Activated CD8-positive, alpha-beta T cell treated with anti-CD3 and anti-CD28 coated beads for 36 hours (primary cell): Measurements from ENCODE around the gene PDE6C. TPM values are rescaled to one million over a fixed set of nuclear protein-coding genes. Genes with fewer than 3 reads are reported as not detected.

Experiments
- ATAC-seq: fragments of 200-7000 bp; cut with Tn5 transposase; one replicate; pipeline ENCODE4 v1.10.0; 2021; ENCODE audit warnings: mild to moderate bottlenecking, moderate library complexity
- CTCF ChIA-PET: fragments of 350-600 bp; sonication (Branson Sonifier 250); formaldehyde crosslinking; loops from one replicate; lab custom pipeline; 2021; ENCODE audit warnings: antibody characterized with exemption; lab: Charles Lee
- POLR2A ChIA-PET: fragments of 350-600 bp; sonication (Branson Sonifier 250); formaldehyde crosslinking; loops from one replicate; lab custom pipeline; 2021; ENCODE audit warnings: antibody characterized with exemption; lab: Charles Lee
- DNase-seq: peaks from one replicate; pipeline ENCODE4 v3.0.0-alpha.2; 2020
- H3K27ac Mint-ChIP-seq: one replicate; pipeline ENCODE4 v1.8.0; 2021; ENCODE audit warnings: mild to moderate bottlenecking, mixed read lengths
- H3K27me3 Mint-ChIP-seq: one replicate; pipeline ENCODE4 v1.8.0; 2021; ENCODE audit warnings: mixed read lengths
- H3K36me3 Mint-ChIP-seq: one replicate; pipeline ENCODE4 v1.8.0; 2021; ENCODE audit warnings: low read depth, mixed read lengths
- H3K4me1 Mint-ChIP-seq: one replicate; pipeline ENCODE4 v1.8.0; 2021; ENCODE audit warnings: low read depth, mixed read lengths
- H3K4me3 Mint-ChIP-seq: one replicate; pipeline ENCODE4 v1.8.0; 2021; ENCODE audit warnings: mild to moderate bottlenecking, moderate library complexity, mixed read lengths
- H3K9me3 Mint-ChIP-seq: one replicate; pipeline ENCODE4 v1.8.0; 2021; ENCODE audit warnings: mixed read lengths
- CTCF ChIP-seq: fragments of 200-600 bp; IDR thresholded peaks from one replicate; pipeline ENCODE4 v1.8.0; 2022; ENCODE audit warnings: antibody characterized with exemption, mild to moderate bottlenecking
- intact Hi-C: fragments of 100-400 bp; cut with micrococcal nuclease; formaldehyde crosslinking; loops from one replicate; pipeline ENCODE4 v1.10.0; 2022
- total RNA-seq, 2 experiments: library from RNA; stranded (reverse); gene quantifications; one replicate each; pipeline ENCODE4 v1.2.3, GENCODE V29; 2021

PDE6C gene
- total RNA-seq, 2 experiments from 2014 or later = not detected

- Mint-ChIP-seq H3K36me3 (no peaks in the 10 kb centered on the region), H3K4me3 (no peak overlapping the region), H3K27me3 (peaks cover 55% of the 10 kb centered on the region), H3K4me1 (no peaks in the 10 kb centered on the region), H3K27ac (no peak overlapping the region), H3K9me3 (no peaks in the 10 kb centered on the region)
- intact Hi-C loops = loop anchor here (10.0 kb wide), 1 partner anchor 107 kb away; no protein-coding TSS in a partner anchor
- ATAC-seq (no peak), DNase-seq (no peak)
- no peak for TF ChIP-seq CTCF
- ChIA-PET CTCF (interaction anchor here (0.7 to 1.0 kb wide), 2 partner anchors 13 to 966 kb away, joined by 3 to 4 read pairs; no protein-coding TSS in a partner anchor), POLR2A (no interaction called here)
These were observed 44.3 kb upstream of the PDE6C start for GRCh38 chr10:93568105-93568390.

DNA sequence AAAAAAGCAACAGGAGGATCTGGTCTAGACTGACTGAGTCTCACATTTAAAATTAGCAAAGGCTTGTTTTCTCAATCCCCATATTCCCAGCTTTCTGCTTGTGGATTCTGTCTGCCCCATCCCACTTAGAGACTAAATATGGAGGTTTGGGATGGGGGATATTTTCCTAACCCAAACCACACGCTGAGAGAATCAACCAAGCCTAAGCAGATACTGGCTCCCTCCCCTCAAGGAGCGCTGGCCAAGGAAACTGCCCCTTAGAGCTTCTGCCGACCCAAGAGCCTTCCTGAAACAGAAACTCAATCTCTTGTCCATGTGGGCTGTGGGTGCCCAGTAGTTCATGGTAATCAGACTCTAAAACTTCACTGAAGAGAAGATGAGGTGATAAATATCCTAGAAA lies 42.0 kb upstream of the PDE6C start:
- intact Hi-C loops = no loop called here

GRCh38 chr10:93572606-93573005 lies 39.7 kb upstream of the PDE6C start:
- no peak for ATAC-seq
- peaks cover 2% of the 10 kb centered on the region for H3K4me1 Mint-ChIP-seq
- no peaks in the 10 kb centered on the region for H3K9me3 Mint-ChIP-seq
- TF ChIP-seq CTCF = no peak
- no peak overlapping the region for H3K27ac Mint-ChIP-seq
- H3K27me3 Mint-ChIP-seq = peaks cover 42% of the 10 kb centered on the region
- no peaks in the 10 kb centered on the region for H3K36me3 Mint-ChIP-seq
- CTCF ChIA-PET = no interaction called here
- DNase-seq = no peak
- intact Hi-C loops = no loop called here
- POLR2A ChIA-PET = no interaction called here
- H3K4me3 Mint-ChIP-seq = no peak overlapping the region

More for the DNA sequence above, 42.0 kb upstream of the PDE6C start:
- Mint-ChIP-seq H3K9me3 (no peaks in the 10 kb centered on the region), H3K27me3 (peaks cover 58% of the 10 kb centered on the region), H3K27ac (no peak overlapping the region), H3K36me3 (no peaks in the 10 kb centered on the region), H3K4me3 (no peak overlapping the region), H3K4me1 (peaks cover 2% of the 10 kb centered on the region)
- TF ChIP-seq CTCF = no peak
- POLR2A ChIA-PET = no interaction called here
- no peak for ATAC-seq
- no peak for DNase-seq
- CTCF ChIA-PET = no interaction called here

- no peak overlapping the region for H3K27ac Mint-ChIP-seq
- no peak for TF ChIP-seq CTCF
- H3K4me1 Mint-ChIP-seq = peaks cover 2% of the 10 kb centered on the region
- no peak overlapping the region for H3K4me3 Mint-ChIP-seq
- no peaks in the 10 kb centered on the region for H3K9me3 Mint-ChIP-seq
- no peaks in the 10 kb centered on the region for H3K36me3 Mint-ChIP-seq
- intact Hi-C loops = no loop called here
- DNase-seq (no peak), ATAC-seq (no peak)
- H3K27me3 Mint-ChIP-seq = peaks cover 35% of the 10 kb centered on the region
- CTCF ChIA-PET = no interaction called here
- POLR2A ChIA-PET = no interaction called here
These were observed 39.1 kb upstream of the PDE6C start for GRCh38 chr10:93573051-93573909.

DNA sequence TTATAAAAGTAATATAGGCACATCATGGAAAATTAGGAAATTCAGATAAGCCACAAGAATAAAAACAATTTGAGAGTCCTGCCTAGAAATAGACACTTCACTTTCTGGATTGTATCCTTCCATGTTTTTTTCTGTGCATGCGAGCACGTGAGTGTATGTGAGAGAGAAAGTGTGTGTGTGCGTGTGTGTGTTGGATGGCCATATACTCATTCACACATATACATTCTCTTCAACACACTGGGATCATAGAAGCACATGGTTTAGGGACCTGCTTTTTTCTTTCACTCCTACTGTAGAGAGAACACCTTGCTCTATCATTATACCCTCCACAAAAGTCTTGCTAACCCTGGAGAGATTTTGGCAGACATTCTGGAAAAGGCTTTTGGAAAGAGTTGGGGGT lies 38.4 kb upstream of the PDE6C start:
- POLR2A ChIA-PET = no interaction called here
- Mint-ChIP-seq H3K4me3 (no peak overlapping the region), H3K27ac (no peak overlapping the region), H3K4me1 (peaks cover 2% of the 10 kb centered on the region), H3K36me3 (no peaks in the 10 kb centered on the region), H3K9me3 (no peaks in the 10 kb centered on the region), H3K27me3 (peaks cover 31% of the 10 kb centered on the region)
- ATAC-seq (no peak), DNase-seq (no peak)
- TF ChIP-seq CTCF = no peak
- intact Hi-C loops = no loop called here
- CTCF ChIA-PET = no interaction called here
